NOMO-1 (cell line): ENCODE data around the gene ZNF74.
"Not testable (repeated sequence)": the region's sequence is repeated elsewhere in the genome, so short reads cannot be mapped to it uniquely, and the experiment has no call there.

ENCODE experiments used
- DNase-seq, 2 experiments: peaks; one replicate each; lab custom pipeline; 2025; ENCODE audit not compliant: unreplicated experiment in 2 of 2; lab: John Stamatoyannopoulos, UW

Gene ZNF74

DNA sequence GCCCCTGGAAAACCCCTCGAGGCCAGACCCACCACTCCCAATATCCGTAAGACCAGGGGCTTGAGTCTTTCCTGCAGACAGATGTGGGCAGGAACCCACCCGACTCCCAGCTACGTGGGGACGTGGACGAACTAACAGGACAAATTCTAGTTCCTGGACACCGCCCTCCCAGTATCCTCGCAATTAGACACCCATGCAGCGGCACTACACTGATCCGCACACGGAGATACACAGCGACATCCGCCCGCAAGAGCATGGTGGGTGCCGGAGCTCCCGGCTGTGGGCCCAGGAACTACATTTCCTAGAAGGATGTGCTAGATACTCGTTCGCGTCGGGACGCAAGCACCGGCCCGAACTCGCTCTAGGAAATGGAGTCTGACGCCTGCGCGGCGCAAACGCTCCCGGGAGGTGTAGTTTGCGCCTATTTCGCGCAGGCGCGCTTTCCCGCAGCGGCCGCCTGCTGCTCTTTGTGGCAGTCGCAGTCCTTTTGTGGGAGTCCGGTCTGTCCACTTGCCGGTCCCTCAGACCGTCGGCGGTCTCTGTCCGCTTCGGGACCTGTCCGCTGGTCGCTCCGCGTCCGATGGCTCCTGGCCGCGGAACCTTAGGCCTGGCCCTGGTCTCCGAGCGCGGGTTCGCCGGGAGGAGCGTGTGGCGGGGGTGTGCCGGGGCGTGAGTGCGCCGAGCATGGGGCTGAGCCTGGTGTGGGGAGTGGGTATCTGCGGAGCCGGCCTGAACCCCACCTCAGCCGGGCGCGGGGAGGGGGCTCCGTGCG is at the start of gene ZNF74:
Gene ZNF74 (plus strand): TSS at position 447 of the 772 bp plus-strand sequence. CDS start 478 bp downstream, outside the sequence.
- DNase-seq, result peak; percentile 85 to 97

DNA sequence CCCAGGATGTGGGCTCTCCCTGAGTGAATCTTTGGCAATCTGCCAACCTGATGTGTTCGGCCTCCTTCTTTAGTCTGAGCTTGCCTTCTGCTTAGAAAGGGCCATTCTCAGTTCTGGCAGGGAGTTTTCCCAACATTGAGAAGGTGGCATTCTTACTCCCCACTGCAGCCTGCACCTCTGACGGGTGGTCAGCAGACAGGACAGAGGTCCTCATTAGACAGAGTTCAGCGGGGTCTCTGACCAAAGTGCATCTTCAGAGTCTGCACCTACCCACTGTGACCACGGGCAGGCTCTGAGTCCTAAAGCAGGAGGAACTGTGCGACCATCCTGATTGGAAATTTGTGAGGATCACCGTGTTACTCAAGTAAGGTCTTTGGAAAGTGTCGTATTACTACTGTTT is 47.4 kb upstream of the ZNF74 start:
- not testable (repeated sequence) for DNase-seq

DNA sequence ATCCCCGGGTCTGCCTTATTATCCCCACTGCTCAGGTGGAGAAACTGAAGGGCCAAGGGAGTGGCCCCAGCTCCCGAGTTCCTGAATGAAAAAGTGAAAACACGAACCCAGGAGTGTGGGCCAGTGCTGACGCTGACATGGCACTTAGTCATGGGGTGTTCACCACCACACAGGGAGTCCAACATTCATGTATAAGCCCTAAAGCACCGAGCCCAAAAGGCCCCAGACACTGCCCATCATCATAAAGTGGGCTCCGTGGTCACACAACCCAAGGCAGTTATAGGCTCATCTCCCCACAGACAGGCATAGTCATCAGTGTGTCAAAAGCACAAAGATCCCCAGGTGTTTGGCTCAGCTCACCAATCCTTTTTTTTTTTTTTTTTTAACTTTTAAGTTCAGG is 41.4 kb upstream of the ZNF74 start:
- DNase-seq, result not testable (repeated sequence)

DNA sequence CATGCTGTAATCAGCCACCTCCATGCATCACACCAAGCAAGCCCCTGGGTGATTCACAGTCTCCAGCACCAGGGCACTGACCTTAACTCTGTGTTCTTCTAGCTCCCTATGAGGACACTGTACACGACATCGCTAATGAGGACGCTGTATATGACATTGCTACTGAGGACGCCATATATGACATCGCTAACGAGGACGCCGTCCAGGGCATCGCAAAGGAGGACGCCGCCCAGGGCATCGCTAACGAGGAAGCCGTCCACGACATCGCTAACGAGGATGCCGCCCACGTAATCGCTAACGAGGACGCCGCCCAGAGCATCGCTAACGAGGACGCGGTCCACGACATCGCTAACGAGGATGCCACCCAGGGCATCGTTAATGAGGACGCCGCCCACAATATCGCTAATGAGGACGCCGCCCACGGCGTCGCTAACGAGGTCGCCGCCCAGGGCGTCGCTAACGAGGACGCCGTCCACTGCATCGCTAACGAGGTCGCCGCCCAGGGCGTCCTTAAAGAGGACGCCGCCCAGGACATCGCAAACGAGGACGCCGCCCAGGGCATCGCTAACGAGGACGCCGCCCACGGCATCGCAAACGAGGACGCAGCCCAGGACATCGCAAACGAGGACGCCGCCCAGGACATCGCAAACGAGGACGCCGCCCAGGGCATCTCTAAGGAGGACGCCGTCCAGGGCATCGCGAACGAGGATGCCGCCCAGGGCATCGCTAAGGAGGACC is 39.5 kb upstream of the ZNF74 start:
- no peak for DNase-seq

DNA sequence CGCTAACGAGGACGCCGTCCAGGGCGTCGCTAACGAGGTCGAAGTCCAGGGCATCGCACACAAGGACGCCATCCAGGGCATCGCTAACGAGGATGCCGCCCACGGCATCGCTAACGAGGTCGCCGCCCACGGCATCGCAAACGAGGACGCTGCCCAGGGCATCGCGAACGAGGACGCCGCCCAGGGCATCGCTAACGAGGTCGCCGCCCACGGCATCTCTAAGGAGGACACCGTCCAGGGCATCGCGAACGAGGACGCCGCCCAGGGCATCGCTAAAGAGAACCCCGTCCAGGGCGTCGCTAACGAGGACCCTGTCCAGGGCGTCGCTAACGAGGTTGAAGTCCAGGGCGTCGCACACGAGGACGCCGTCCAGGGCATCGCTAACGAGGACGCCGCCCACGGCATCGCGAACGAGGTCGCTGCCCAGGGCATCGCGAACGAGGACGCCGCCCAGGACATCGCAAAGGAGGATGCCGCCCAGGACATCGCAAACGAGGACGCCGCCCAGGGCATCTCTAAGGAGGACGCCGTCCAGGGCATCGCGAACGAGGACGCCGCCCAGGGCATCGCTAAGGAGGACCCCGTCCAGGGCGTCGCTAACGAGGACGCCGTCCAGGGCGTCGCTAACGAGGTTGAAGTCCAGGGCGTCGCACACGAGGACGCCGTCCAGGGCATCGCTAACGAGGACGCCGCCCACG is 37.9 kb upstream of the ZNF74 start:
- not testable (repeated sequence) for DNase-seq

DNA sequence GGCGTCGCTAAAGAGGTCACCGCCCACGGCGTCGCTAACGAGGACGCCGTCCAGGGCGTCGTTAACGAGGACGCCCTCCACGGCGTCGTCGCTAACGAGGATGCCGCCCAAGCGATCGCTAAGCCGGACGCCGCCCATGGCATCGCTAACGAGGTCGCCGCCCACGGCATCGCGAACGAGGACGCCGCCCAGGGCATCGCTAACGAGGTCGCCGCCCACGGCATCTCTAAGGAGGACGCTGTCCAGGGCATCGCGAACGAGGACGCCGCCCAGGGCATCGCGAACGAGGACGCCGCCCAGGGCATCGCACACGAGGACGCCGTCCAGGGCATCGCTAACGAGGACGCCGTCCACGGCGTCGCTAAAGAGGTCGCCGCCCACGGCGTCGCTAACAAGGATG is 37.0 kb upstream of the ZNF74 start:
- not testable (repeated sequence) for DNase-seq

DNA sequence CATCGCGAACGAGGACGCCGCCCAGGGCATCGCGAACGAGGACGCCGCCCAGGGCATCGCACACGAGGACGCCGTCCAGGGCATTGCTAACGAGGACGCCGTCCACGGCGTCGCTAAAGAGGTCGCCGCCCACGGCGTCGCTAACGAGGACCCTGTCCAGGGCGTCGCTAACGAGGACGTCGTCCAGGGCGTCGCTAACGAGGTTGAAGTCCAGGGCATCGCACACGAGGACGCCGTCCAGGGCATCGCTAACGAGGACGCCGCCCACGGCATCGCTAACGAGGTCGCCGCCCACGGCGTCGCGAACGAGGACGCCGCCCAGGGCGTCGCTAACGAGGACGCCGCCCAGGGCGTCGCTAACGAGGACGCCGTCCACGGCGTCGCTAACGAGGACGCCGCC is 36.0 kb upstream of the ZNF74 start:
- DNase-seq, result not testable (repeated sequence)

DNA sequence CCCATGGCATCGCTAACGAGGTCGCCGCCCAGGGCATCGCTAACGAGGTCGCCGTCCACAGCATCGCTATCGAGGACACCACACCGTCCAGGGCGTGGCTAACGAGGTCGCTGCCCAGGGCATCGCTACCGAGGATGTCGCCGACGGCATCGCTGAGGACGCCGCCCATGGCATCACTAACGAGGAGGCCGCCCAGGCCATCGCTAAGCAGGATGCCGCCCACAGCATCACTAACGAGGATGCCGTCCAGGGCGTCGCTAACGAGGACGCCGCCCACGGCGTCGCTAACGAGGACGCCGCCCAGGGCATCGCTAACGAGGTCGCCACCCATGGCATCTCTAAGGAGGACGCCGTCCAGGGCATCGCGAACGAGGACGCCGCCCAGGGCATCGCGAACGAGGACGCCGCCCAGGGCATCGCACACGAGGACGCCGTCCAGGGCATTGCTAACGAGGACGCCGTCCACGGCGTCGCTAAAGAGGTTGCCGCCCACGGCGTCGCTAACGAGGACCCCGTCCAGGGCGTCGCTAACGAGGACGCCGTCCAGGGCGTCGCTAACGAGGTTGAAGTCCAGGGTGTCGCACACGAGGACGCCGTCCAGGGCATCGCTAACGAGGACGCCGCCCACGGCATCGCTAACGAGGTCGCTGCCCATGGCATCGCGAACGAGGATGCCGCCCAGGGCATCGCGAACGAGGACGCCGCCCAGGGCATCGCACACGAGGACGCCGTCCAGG is 35.3 kb upstream of the ZNF74 start:
- DNase-seq, result not testable (repeated sequence)

DNA sequence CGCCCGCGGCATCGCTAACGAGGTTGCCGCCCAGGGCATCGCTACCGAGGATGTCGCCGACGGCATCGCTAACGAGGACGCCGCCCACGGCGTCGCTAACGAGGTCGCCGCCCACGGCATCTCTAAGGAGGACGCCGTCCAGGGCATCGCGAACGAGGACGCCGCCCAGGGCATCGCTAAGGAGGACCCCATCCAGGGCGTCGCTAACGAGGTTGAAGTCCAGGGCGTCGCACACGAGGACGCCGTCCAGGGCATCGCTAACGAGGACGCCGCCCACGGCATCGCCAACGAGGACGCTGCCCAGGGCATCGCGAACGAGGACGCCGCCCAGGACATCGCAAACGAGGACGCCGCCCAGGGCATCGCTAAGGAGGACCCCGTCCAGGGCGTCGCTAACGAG is 33.7 kb upstream of the ZNF74 start:
- not testable (repeated sequence) for DNase-seq

DNA sequence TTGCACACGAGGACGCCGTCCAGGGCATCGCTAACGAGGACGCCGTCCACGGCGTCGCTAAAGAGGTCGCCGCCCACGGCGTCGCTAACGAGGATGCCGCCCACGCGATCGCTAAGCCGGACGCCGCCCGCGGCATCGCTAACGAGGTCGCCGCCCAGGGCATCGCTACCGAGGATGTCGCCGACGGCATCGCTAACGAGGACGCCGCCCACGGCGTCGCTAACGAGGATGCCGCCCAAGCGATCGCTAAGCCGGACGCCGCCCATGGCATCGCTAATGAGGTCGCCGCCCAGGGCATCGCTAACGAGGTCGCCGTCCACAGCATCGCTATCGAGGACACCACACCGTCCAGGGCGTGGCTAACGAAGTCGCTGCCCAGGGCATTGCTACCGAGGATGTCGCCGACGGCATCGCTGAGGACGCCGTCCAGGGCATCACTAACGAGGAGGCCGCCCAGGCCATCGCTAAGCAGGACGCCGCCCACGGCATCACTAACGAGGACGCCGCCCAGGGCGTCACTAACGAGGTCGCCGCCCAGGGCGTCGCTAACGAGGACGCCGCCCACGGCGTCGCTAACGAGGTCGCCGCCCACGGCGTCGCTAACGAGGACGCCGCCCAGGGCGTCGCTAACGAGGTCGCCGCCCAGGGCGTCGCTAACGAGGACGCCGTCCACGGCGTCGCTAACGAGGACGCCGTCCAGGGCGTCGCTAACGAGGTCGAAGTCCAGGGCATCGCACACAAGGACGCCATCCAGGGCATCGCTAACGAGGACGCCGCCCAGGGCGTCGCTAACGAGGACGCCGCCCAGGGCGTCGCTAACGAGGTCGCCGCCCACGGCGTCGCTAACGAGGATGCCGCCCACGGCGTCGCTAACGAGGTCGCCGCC is 32.8 kb upstream of the ZNF74 start:
- DNase-seq, result not testable (repeated sequence)

DNA sequence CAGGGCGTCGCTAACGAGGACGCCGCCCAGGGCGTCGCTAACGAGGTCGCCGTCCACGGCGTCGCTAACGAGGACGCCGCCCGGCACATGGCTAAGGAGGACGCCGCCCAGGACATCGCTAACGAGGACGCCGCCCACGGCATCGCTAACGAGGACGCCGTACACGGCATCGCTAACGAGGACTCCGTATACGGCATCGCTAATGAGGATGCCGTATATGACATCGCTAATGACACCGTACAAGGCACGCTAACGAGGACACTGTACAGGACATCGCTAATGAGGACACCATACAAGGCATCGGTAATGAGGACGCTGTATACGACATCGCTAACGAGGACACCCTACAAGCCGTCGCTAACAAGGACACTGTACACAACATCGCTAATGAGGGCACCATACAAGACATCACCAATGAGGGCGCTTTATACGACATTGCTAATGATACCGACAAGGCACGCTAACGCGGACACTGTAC is 32.2 kb upstream of the ZNF74 start:
- not testable (repeated sequence) for DNase-seq

DNA sequence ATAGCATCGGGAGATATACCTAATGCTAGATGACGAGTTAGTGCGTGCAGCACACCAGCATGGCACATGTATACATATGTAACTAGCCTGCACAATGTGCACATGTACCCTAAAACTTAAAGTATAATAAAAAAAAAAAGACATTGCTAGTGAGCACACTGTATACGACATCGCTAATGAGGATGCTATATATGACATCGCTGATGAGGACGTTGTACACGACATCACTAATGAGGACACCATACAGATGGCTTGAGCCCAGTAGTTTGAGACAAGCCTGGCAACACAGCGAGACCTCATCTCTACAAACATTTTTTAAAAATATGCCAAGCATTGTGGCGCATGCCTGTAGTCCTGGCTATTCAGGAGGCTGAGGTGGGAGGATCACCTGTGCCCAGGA is 31.5 kb upstream of the ZNF74 start:
- not testable (repeated sequence) for DNase-seq

DNA sequence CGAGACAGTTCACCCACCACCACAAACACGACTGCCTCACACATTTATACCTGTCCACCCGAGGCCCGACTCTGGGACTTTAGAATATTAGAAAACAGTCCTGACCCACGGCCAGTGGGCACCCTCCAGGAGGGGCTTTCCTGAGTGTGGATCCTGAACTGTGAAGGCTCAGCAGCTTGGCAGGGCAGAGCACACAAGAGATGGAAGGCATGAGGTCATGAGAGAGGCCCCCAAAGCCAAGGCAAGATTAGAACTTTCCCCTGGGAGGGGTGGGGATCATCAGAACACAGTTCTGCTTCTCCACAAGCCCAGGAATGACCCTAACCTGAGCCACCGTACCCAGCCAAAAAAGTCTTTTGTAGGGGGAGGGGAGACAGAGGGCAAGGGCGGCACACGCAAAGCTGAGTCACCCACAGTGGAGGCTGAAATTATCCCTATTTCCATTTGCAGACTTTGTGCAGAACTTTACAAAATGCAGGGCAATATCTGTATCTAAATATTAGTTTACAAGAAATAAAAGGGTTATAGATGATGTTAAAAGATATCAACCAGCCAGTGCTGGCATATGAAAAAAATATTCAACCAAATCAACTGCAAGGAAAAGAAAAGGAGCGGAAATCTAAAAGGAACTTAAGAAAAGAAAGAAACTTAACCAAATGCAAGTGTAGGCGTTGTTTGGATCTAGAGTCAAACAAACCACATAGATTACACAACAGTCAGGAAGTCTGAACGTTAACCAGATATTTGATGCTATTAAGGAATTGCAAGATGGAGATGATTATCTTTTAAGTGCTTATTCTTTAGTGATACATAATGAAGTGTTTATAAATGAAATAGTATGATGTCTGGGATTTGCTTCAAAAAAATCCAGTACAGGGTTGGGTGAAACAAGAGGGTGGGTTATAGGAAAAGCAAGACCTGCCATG is 29.4 kb upstream of the ZNF74 start:
- DNase-seq, result peak in 1 of 2 experiments; percentile 8

DNA sequence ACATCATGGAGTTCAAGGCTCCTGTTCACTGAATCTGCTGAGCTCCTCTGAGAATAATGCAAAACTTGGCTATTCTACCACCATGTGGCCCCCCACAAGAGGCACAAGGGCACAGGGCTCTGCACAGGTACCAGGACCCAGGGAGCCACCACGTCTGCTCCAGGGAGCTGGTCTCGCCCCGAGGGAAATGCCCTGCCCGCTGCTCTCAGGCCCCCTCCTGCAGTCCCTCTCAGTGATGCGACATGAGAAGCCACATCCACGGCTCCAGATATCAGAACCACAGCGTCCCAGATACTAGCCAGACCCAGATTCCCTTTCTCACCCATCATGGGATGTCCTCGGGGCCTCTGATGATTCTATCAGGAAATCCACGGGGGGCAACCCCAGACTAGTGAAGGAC is 27.1 kb upstream of the ZNF74 start:
- DNase-seq, result not testable (repeated sequence)

DNA sequence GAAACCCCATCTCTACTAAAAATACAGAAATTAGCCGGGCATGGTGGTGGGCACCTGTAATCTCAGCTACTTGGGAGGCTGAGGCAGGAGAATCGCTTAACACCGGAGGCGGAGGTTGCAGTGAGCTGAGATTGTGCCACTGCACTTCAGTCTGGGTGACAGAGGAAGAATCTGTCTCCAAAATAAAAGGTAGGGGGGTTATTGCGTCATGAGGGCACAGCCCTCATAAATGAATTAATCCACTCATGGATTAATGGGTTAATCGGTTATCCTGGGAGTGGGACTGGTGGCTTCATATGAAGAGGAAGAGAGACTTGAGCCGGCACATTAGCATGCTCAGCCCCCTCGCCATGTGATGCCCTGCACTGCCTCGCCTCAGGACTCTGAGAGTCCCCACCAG is 25.1 kb upstream of the ZNF74 start:
- not testable (repeated sequence) for DNase-seq

DNA sequence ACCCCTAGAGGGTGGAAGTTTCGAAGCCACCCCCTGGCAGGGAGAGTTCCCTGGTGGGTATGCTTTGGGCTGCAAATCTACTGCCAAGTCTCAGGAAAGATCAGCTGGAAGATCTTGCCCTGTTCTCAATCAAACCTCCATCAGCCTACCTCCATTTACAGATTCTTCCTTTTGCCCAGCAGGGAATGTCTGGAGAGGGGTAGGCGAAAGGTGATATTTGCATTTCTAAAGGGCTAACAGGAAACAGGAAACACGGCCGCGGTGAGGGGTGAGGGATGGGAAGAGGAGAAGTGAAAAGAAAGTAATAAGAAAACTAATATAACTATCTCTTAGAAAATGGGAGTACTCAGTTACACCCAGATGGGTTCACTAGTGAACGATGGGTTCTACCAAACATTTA is 22.3 kb upstream of the ZNF74 start:
- DNase-seq, result not testable (repeated sequence)

DNA sequence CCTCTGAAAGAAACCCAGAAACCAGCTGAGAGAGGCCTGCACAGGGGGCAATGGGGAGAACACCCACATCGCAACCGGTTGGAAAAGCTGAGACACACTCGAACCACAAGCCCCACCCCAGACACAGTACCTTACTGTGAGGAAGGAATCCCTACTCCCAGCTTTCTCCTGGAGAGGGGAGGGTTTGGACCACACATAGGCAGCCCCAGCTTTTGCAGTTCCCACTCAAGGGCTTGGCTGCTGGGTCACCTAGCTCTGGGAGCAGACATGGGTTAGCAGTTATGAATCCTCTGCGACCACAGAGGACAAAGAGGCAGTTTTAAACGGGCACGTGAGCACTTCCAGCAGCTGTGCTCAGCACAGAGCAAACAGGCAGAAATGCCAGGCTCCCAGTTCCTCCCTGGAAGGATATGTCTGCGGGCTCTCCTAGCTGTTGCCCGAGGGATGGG is 21.5 kb upstream of the ZNF74 start:
- not testable (repeated sequence) for DNase-seq

DNA sequence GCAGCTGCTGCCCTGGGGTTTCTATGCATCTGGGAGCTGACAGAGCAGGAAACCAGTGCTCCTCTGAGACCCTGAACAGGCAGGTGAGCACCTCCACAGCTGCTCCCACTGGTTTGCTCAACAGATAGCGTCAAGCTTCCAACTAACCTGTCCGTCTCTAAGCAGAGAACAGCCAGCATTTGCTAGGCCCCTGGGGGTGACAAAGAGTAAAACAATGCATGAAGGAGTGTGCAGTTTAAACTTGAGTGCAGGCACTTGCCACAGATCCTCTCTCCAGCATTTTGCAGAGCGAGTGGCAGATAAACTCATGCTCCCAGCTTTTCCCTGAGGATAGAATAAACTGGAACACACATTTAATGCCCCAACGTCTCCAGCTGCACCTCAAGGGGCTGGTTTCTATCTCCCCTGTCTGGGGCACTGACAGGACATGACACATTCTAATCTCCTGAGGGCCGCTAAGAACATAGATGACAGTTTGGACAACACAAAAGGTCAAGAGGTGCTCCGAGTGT is 20.7 kb upstream of the ZNF74 start:
- DNase-seq, result not testable (repeated sequence)
